Measurements from ENCODE around the gene VPREB3.

The VPREB3 gene

GRCh38 chr22:23782252-23782651 lies 28.0 kb upstream of the VPREB3 start:
- no peak for DNase-seq

- DNase-seq, result no peak
These were observed 27.4 kb upstream of the VPREB3 start for GRCh38 chr22:23781511-23782183.

- DNase-seq, result no peak
These were observed 26.8 kb upstream of the VPREB3 start for GRCh38 chr22:23781065-23781464.

GRCh38 chr22:23780146-23780748 lies 26.0 kb upstream of the VPREB3 start:
- DNase-seq, result no peak

DNA sequence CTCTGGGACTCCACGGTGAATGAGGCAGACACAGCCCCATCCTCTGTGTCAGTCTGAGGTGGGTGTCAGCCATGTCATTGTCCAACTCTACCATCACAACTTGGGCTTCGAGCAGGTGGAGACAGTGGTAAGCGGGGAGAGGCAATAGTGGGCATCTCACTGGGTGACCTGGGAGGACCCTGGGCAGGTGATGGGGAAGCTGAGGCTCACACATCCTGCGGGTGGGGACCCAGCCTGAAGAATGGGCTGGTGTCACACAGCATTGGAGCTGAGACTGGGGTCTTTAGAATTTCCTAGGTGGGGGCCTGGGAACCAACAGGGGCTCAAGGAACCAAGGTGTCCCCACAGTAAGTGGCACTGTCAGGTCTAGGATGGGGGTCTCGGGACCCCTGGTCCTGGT lies 25.5 kb upstream of the VPREB3 start:
- DNase-seq, result no peak

DNA sequence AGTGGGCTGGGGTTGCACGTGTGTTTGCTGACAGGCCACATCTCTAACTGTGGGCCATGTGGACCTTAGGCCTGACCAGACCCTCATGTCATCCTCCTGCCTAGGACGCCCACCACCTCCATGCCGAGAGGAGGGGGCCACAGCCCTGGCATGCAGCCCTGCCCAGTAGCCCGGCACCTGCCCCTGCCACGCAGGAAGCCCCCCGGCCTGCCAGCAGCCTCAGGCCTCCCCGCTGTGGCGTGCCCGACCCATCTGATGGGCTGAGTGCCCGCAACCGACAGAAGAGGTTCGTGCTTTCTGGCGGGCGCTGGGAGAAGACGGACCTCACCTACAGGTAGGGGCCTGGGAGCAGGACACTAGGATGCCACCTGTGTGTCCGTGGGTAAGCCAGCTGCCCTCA lies 24.9 kb upstream of the VPREB3 start:
- no peak for DNase-seq

DNA sequence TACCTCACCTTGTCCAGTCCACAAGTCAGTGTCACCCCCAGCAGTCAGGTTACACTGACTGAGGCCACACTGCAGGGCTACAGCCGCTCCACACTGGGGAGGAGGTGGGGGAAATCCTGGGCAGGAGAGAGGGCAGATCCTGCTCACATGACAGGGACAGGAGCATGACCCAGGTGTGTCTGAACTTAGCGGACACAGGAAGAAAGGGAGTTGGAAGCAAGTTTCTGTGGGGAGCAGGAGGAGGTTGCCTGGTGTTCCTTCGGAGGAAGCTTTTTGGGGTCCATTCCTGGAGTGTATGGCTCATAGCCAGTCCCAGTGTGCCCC lies 24.3 kb upstream of the VPREB3 start:
- no peak for DNase-seq

DNA sequence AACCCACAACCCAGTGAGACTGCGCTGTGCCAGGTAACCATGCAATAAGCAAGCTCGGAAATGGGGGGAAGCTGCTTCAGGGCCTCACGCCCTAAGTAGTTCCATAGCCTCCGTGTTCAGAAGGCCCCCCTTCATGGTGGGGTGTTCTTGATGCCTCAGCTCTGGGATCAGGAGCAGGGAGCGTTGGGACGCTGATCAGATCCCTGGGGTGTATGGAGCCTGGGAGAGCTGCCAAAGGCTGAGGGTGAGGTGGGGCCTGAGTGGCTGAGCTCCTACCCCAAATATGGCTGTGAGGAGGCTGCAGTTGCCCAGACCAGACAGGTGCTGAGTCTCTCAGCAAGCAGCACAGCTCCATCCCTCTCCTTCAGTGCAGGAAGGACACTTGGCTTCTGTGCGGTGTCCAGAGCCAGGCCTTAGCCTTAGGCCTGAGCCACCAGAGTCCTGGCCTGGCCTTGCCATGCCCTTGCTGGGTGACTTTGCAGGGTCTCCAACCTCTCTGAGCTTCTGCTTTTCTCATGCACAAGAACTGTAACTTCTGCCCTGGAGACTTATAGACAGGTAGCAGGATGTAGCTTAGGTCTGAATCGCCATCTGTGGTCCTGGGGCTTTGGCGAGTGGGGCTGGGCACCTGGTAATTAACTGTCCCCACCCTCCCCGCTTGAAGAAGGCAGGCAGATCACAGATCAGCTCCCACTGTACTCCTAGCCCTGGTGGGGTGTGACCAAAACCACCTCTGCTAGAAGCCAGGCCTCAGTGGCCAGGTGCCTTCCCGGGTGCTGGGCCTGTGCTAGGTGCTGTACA lies 23.8 kb upstream of the VPREB3 start:
- DNase-seq, result no peak

GRCh38 chr22:23775779-23776375 lies 21.7 kb upstream of the VPREB3 start:
- no peak for DNase-seq

- DNase-seq, result no peak
These were observed 20.8 kb upstream of the VPREB3 start for GRCh38 chr22:23774922-23775436.

DNA sequence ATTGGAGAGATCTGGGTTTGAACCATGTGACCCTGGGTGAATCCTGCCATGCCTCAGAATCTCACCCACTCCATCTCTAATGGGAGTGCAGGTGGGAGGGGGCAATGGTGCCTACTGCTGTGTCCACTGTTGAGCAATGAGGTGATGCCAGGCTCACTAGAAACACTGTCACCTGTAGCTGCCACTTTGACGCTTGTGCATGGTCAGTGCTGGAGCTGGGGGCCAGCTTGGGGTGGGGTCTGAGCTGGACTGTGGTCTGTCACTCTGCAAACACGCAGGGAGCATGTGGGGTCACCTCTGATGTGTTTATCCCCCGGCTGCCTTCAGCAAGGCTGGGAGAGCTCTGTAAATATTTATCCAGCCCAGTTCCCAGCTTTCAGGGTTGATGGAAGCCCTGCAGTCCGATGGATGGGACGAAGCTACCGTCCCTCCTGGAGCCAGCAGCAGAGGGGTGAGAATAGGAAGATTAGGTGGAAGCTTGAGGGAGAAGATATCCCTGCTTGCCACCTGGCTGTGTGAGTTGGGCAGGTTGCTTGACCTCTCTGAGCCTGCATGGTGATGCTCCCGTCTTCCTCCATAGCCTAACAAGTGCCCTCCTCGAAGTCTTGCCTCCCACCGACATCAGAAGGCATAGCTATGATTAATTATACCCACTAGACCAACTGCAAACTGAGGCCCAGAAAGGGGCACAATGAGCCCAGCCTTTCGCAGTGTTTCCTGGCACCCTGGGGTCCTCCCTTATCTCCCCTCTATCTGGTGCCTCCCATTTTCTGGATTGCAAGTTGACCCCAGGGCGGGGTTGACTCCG lies 20.1 kb upstream of the VPREB3 start:
- DNase-seq, result no peak

GRCh38 chr22:23773483-23774113 lies 19.4 kb upstream of the VPREB3 start:
- DNase-seq, result no peak

DNA sequence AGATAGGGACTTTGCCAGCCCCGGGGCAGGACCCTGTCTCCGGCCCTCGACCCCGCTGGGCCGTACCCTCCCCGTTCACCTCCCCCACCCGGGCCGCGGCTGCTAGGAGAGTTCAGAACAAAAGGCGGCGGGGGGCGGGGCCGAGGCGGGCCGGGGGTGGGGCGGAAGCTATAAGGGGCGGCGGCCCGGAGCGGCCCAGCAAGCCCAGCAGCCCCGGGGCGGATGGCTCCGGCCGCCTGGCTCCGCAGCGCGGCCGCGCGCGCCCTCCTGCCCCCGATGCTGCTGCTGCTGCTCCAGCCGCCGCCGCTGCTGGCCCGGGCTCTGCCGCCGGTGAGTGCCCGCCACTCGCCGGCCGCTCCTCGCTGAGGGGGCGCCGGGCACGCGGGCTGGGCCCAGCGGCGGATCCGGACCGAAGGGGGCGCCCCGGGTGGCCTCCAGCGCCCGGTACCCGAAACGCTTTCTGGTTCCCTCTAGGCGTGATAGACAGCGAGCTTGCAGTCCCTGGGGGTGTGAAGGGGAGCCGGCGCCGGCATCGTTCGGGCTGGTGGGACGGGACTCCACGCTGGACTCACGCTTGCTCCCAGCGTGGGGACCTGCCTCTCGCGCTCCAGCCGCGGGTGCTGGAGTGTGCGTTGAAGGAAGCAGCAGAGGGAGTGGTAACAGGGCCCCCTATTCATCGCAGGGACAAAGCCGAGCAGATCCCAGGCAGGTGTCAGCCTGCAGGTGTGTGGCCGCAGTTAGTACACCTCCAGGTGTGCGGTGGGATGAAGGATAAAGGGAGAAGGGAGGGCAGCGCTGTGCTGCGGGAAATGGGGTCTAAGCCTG lies 18.6 kb upstream of the VPREB3 start, which contains the start of gene MMP11:
MMP11 (plus strand) TSS at position 201 of the 825 bp plus-strand sequence; CDS start at position 223, 22 bp downstream.
- peak in 1 of 2 experiments; percentile 29 for DNase-seq

DNA sequence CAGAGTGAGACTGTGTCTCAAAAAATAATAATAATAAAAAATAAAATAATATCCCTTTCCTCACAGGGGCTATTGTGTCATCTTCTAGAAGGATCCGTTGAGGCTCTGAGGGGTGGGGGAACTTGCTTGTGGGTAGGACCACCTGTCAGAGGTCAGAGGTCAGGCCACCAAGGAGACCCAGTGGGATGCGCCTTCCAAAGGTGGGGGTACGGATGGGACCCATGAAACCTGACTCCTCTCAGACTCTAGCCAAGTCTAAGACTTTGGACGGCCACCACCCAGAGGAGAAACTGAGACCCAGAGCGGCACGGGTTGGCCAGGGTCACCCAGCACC lies 18.1 kb upstream of the VPREB3 start:
- DNase-seq, result no peak

- DNase-seq, result no peak
These were observed 15.2 kb upstream of the VPREB3 start for GRCh38 chr22:23769321-23769965.

DNA sequence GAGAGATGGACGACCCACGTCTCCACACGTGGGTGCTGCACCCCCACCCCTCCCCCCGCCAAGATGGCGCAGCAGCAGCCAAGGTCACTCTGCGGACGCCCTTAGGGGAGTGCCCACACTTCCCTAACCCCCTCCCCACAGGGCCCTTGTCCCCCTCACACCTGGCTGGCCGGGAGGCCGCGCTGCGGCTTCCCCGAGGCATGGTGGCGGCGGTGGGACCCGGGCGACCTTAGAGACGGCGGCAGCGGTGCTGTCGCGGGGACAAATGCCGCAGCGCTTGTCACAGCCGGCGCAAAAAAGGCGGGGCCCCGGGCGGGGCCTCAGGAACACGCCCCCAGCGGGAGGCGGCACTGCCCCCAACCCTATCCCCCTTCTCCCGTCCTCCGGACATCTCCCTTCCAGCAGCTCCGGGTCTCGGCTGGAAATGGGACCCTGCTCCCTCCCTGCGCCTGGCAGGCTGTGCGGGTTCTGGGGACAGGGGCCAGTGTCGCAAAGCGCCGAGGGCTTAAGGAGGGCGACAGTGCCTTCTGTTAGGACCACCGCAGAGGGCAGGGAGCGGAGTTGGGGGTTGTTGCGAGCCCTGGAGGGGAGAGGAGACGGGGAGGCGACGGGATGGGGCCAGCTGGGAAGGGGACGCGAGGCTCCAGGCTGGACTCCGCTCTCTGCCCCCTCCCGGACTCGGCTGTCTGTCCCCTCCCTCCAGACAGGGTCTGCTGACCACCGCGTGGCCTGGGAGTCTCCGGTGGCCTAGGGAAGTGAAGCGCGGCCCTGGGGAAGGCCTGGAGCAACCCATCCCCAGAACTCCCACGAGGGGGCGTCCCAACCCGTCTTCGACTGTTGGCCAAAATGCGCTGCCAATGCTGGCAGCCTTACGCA lies 13.7 kb upstream of the VPREB3 start, which contains the start of gene CHCHD10:
CHCHD10 (minus strand) TSS at position 300 of the 876 bp plus-strand sequence; CDS start at position 202, 98 bp downstream.
- peak; percentile 19 to 36 for DNase-seq

GRCh38 chr22:23767303-23767672 lies 13.1 kb upstream of the VPREB3 start:
- DNase-seq, result no peak

DNA sequence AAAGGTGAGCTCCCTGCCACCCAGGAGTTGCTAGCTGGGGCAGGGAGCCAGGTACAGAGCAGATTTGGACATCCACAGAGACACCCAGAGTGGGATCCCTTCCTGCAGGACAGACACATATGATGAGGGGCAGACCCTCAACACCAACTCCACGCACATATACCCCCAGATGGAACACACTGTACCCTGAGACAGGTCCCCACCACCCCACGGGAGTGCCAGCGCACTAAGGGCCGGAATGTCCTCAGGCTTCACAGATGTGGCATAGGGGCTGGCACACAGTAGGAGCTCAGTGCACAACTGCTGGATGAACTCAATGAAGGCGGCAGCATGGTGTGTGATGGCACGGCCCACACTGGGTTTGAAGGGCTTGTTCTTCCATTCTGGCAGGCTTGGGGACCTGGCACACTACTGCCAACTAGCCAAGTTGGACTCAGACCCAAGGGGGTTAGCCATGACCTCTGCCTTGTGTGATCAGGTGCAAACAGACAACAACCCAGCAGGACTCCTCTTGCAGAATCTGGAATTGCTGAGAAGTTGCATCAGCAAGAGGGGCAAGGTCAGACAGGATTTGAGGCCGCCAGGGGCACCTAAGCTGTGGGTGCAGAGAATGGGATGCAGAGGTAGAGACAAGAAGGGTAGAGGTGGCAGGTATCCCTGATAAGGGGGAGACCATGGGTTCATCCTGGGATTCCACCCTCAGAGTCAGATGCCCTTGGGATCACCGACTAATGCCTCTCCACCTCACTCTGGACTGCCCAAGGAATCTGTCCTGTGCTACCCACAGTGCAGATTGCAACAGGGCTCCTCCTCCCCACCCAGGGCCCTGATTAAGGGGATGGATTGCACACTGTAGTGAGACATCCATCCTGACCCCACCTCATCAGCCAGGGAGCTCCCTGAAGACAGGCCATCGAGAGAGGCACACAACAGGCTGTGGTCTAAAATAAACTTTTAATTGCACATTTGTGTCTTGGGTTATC lies 11.0 kb upstream of the VPREB3 start:
- no peak for DNase-seq
